Endothelial cell of umbilical vein (primary cell): Measurements from ENCODE around the gene SLC49A4. TPM values are rescaled to one million over a fixed set of nuclear protein-coding genes. Genes with fewer than 3 reads are reported as not detected.

ENCODE experiments used
- BruUV-seq: library from RNA; stranded (reverse); fragments of 400-500 nt; replicated peaks from 2 replicates; lab custom pipeline; 2021; lab: Mats Ljungman, UMichigan
- CTCF ChIA-PET: fragments of 300-600, 350-600 bp; sonication (Branson Sonifier 250); formaldehyde crosslinking; loops from one replicate; lab custom pipeline; 2021; ENCODE audit warnings: antibody characterized with exemption, inconsistent platforms; lab: Charles Lee
- POLR2A ChIA-PET: fragments of 300-600, 350-600 bp; sonication (Branson Sonifier 250); formaldehyde crosslinking; loops from one replicate; lab custom pipeline; 2021; ENCODE audit warnings: antibody characterized with exemption, inconsistent platforms; lab: Charles Lee
- DNase-seq: peaks from one replicate; pipeline ENCODE4 v3.0.0-alpha.2; 2011; ENCODE audit warnings: low read depth, low spot score
- FAIRE-seq: peaks from 2 replicates; lab custom pipeline; 2011; peaks lifted over from hg19 to GRCh38; lab: Jason Lieb, UNC
- H2AFZ ChIP-seq: 2 replicates; pipeline ENCODE4 v1.6.0; 2012; ENCODE audit warnings: low read depth, low read length, control low read depth, inconsistent platforms
- H3K27ac ChIP-seq: 2 replicates; pipeline ENCODE4 v1.5.1; 2011; ENCODE audit warnings: low read depth, mild to moderate bottlenecking, control low read depth, low read length, moderate library complexity; ENCODE audit not compliant: insufficient read depth
- H3K27me3 ChIP-seq, 2 experiments: 2 replicates each; pipeline versions ENCODE4 v1.6.0 to v1.6.1; 2011; ENCODE audit warnings: low read length in 2 of 2, mixed read lengths in 1 of 2; ENCODE audit not compliant: control insufficient read depth in 2 of 2, insufficient read depth in 2 of 2
- H3K36me3 ChIP-seq, 2 experiments: 2 replicates in 1 of 2; 3 replicates in 1 of 2; pipeline ENCODE4 v1.5.1; 2011; ENCODE audit warnings: low read length in 2 of 2, mild to moderate bottlenecking in 1 of 2, moderate library complexity in 1 of 2; ENCODE audit not compliant: control insufficient read depth in 2 of 2, insufficient read depth in 2 of 2; ENCODE audit errors: extremely low read depth in 1 of 2
- H3K4me1 ChIP-seq: 3 replicates; pipeline ENCODE4 v1.5.1; 2011; ENCODE audit warnings: mild to moderate bottlenecking, low read length; ENCODE audit not compliant: control insufficient read depth, insufficient read depth; ENCODE audit errors: extremely low read depth
- H3K4me2 ChIP-seq: 2 replicates; pipeline ENCODE4 v1.6.1; 2011; ENCODE audit warnings: low read length, control low read depth, mixed read lengths; ENCODE audit not compliant: insufficient read depth
- H3K4me3 ChIP-seq, 3 experiments: fragments of 200-600 bp in 1 of 3; sonication (generic), shearing (Covaris generic) in 1 of 3; replicated peaks in 1 of 3; 2 replicates each; pipeline ENCODE4 v1.5.1; 2011 to 2016; ENCODE audit warnings: control low read depth in 3 of 3, low read length in 3 of 3, mild to moderate bottlenecking in 2 of 3, inconsistent platforms in 1 of 3, low read depth in 1 of 3, moderate library complexity in 1 of 3; ENCODE audit not compliant: insufficient read depth in 1 of 3
- H3K79me2 ChIP-seq: 2 replicates; pipeline ENCODE4 v1.6.0; 2012; ENCODE audit warnings: low read length, inconsistent platforms; ENCODE audit not compliant: control insufficient read depth, insufficient read depth
- H3K9ac ChIP-seq: replicated peaks from 2 replicates; pipeline ENCODE3; 2011; ENCODE audit warnings: low read length, control low read depth; ENCODE audit not compliant: insufficient read depth; ENCODE audit errors: extremely low read depth
- H3K9me1 ChIP-seq: replicated peaks from 3 replicates; pipeline ENCODE4 v1.6.0; 2011; ENCODE audit warnings: mild to moderate bottlenecking, low read length; ENCODE audit not compliant: control insufficient read depth, insufficient read depth; ENCODE audit errors: extremely low read depth
- H3K9me3 ChIP-seq: replicated peaks from 2 replicates; pipeline ENCODE4 v1.5.1; 2012; ENCODE audit warnings: low read length, inconsistent platforms; ENCODE audit not compliant: control insufficient read depth, insufficient read depth
- H4K20me1 ChIP-seq: replicated peaks from 2 replicates; pipeline ENCODE3; 2011; ENCODE audit warnings: mild to moderate bottlenecking, low read length; ENCODE audit not compliant: control insufficient read depth, insufficient read depth; ENCODE audit errors: extremely low read depth
- EZH2 ChIP-seq: IDR thresholded peaks from 2 replicates; pipeline ENCODE4 v1.6.1; 2012; ENCODE audit warnings: borderline replicate concordance, low read depth, mild to moderate bottlenecking, moderate library complexity, low read length, inconsistent platforms; ENCODE audit not compliant: severe bottlenecking
- FOS ChIP-seq: IDR thresholded peaks from 2 replicates; pipeline ENCODE4 v1.6.1; 2011; ENCODE audit warnings: mild to moderate bottlenecking, low read length, moderate library complexity, borderline replicate concordance; ENCODE audit not compliant: insufficient read depth
- GATA2 ChIP-seq: IDR thresholded peaks from 2 replicates; pipeline ENCODE4 v1.7.0; 2011; ENCODE audit warnings: low read depth, mild to moderate bottlenecking, moderate library complexity, mixed read lengths, low read length; ENCODE audit not compliant: insufficient read length, insufficient read depth
- JUN ChIP-seq: IDR thresholded peaks from 2 replicates; pipeline ENCODE4 v1.6.1; 2011; ENCODE audit warnings: borderline replicate concordance, low read depth; ENCODE audit not compliant: insufficient read length, insufficient read depth
- MYC ChIP-seq: IDR thresholded peaks from one replicate; pipeline ENCODE4 v1.6.1; 2011; ENCODE audit warnings: mild to moderate bottlenecking, low read depth, low read length
- POLR2A ChIP-seq: IDR thresholded peaks from 2 replicates; pipeline ENCODE4 v1.6.1; 2012; ENCODE audit warnings: low read depth, mild to moderate bottlenecking, control low read depth, low read length
- POLR2AphosphoS5 ChIP-seq: IDR thresholded peaks from 2 replicates; pipeline ENCODE4 v1.6.1; 2012; ENCODE audit warnings: low read depth, mild to moderate bottlenecking, control low read depth, low read length, moderate library complexity; ENCODE audit not compliant: insufficient read depth
- dilution Hi-C: fragments of 300-500 bp; cut with MboI; formaldehyde crosslinking; loops from one replicate; pipeline ENCODE4 v1.15.0; 2019; ENCODE audit warnings: low sequenced_read_pairs; ENCODE audit not compliant: extremely low pct_ligation_motif_present
- intact Hi-C: fragments of 100-400 bp; cut with micrococcal nuclease; formaldehyde crosslinking; loops from one replicate; pipeline ENCODE4 v1.10.0; 2022
- polyA plus RNA-seq, 4 experiments: library from polyadenylated mRNA; depleted of rRNA in 3 of 4; stranded (reverse) in 3 of 4; unstranded in 1 of 4; fragments of >200 nt; gene quantifications; 2 replicates each; pipeline versions ENCODE4 v1.2.1 to v1.2.3, GENCODE V29; 2011 to 2012; ENCODE audit warnings: missing spikeins in 1 of 4
- total RNA-seq: library from RNA; stranded (reverse); gene quantifications from 2 replicates; pipeline ENCODE4 v1.2.3, GENCODE V29; 2021
- TF ChIP-seq, protein P1 (sequence below): IDR thresholded peaks from 2 replicates; pipeline ENCODE4 v1.6.1; 2011; ENCODE audit not compliant: insufficient read depth, insufficient read length
- TF ChIP-seq, protein P2 (sequence below), 2 donors: IDR thresholded peaks; 1 replicate in 1 of 2; 2 replicates in 1 of 2; pipeline ENCODE4 v1.5.1; 2011; ENCODE audit warnings: low read length in 2 of 2, mild to moderate bottlenecking in 2 of 2, moderate library complexity in 2 of 2, control low read depth in 1 of 2, inconsistent platforms in 1 of 2, low read depth in 1 of 2; ENCODE audit not compliant: insufficient read depth in 1 of 2; ENCODE audit errors: extremely low read depth in 1 of 2

SLC49A4 gene
- total and polyA plus RNA-seq, 2 donors (not counting 3 experiments of a cell fraction or from before 2014, with no cell fraction given) = 10.9 to 11.6 TPM

DNA sequence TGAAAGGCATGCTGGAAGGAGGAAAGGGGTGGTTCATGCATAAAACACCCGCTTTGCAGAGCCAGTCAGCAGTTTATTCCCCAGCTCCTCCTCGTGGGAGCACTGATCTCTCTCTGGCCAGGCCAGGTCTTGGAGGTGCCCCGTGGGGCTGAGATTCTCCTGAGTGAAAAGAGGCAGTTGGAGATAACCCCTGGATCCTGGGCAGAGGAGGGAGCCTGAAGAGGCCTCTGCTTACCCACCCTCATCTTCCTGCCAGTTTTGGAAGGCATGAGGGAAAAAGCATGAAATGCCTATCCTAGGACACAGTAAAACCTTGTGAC, 124.4 kb downstream of the SLC49A4 start:
- no peak for TF ChIP-seq GATA2
- no peak for TF ChIP-seq POLR2AphosphoS5
- no peak for TF ChIP-seq EZH2
- TF ChIP-seq FOS = no peak
- TF ChIP-seq, protein P1, sequence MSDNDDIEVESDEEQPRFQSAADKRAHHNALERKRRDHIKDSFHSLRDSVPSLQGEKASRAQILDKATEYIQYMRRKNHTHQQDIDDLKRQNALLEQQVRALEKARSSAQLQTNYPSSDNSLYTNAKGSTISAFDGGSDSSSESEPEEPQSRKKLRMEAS = no peak
- TF ChIP-seq, protein P2, sequence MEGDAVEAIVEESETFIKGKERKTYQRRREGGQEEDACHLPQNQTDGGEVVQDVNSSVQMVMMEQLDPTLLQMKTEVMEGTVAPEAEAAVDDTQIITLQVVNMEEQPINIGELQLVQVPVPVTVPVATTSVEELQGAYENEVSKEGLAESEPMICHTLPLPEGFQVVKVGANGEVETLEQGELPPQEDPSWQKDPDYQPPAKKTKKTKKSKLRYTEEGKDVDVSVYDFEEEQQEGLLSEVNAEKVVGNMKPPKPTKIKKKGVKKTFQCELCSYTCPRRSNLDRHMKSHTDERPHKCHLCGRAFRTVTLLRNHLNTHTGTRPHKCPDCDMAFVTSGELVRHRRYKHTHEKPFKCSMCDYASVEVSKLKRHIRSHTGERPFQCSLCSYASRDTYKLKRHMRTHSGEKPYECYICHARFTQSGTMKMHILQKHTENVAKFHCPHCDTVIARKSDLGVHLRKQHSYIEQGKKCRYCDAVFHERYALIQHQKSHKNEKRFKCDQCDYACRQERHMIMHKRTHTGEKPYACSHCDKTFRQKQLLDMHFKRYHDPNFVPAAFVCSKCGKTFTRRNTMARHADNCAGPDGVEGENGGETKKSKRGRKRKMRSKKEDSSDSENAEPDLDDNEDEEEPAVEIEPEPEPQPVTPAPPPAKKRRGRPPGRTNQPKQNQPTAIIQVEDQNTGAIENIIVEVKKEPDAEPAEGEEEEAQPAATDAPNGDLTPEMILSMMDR (IDR thresholded peaks at IDR 0.05; ENCODE audit: extremely low read depth in 1 of 2, insufficient read depth in 1 of 2, low read depth in 1 of 2, low read length in 2 of 2) = no peak
- no peak for TF ChIP-seq MYC
- no peak for TF ChIP-seq POLR2A
- no peak for TF ChIP-seq JUN

More for the DNA sequence above, 124.4 kb downstream of the SLC49A4 start:
- Histone ChIP-seq H3K4me3 (no peak overlapping the region), H2AFZ (no peak overlapping the region), H3K9me1 (no peaks in the 10 kb centered on the region), H3K27me3 (peaks cover 27 to 31% of the 10 kb centered on the region in 2 experiments), H3K79me2 (no peaks in the 10 kb centered on the region), H3K4me1 (no peaks in the 10 kb centered on the region), H3K4me2 (no peak overlapping the region), H3K36me3 (no peaks in the 10 kb centered on the region), H3K27ac (no peak overlapping the region), H3K9me3 (no peaks in the 10 kb centered on the region), H3K9ac (no peak overlapping the region), H4K20me1 (no peaks in the 10 kb centered on the region)
- intact Hi-C loops (no loop called here), dilution Hi-C loops (no loop called here)
- no peak for FAIRE-seq
- CTCF ChIA-PET = interaction anchor here (0.7 to 1.0 kb wide), 2 partner anchors 23 to 56 kb away, joined by 3 read pairs; no protein-coding TSS in a partner anchor
- BruUV-seq = no TSS peak
- no peak for DNase-seq
- POLR2A ChIA-PET = no interaction called here
